HFF-Myc (cell line): ENCODE measurements around the gene KNSTRN.

Experiments
- DNase-seq: peaks from one replicate; pipeline ENCODE4 v3.0.0-alpha.2; 2011; ENCODE audit warnings: low read depth; ENCODE audit errors: extremely low read depth
- H3K4me3 ChIP-seq: replicated peaks from 2 replicates; pipeline ENCODE4 v1.5.1; 2011; ENCODE audit warnings: low read depth, mild to moderate bottlenecking, control low read depth, low read length
- CTCF ChIP-seq: IDR thresholded peaks from 2 replicates; pipeline ENCODE4 v1.5.1; 2012; ENCODE audit warnings: mild to moderate bottlenecking, low read depth, low read length, control low read depth; ENCODE audit errors: missing control alignments

Gene KNSTRN

GRCh38 chr15:40337597-40337996, 44.9 kb upstream of the KNSTRN start:
- DNase-seq: no peak
- TF ChIP-seq CTCF: no peak
- no peak overlapping the region for H3K4me3 ChIP-seq

GRCh38 chr15:40338041-40338657, 44.4 kb upstream of the KNSTRN start:
- H3K4me3 ChIP-seq: no peak overlapping the region

GRCh38 chr15:40338921-40339620, 43.5 kb upstream of the KNSTRN start:
- no peak for DNase-seq
- TF ChIP-seq CTCF: no peak
- H3K4me3 ChIP-seq: peak overlapping the region; percentile 39; the same call in 1 of the 2 replicates

More at GRCh38 chr15:40338041-40338657, 44.4 kb upstream of the KNSTRN start:
- DNase-seq: no peak
- peak; percentile 79 for TF ChIP-seq CTCF

GRCh38 chr15:40339621-40339945, 42.9 kb upstream of the KNSTRN start:
- no peak for TF ChIP-seq CTCF
- no peak for DNase-seq
- H3K4me3 ChIP-seq: peak overlapping the region; percentile 39

GRCh38 chr15:40340038-40340739, 42.3 kb upstream of the KNSTRN start:
- TF ChIP-seq CTCF: no peak
- no peak for DNase-seq
- H3K4me3 ChIP-seq: peak overlapping the region; percentile 39

- DNase-seq: no peak
- H3K4me3 ChIP-seq: peak within 1 kb of the TSS; percentile 39
- no peak for TF ChIP-seq CTCF
These were observed 41.7 kb upstream of the KNSTRN start, which contains the start of gene CCDC9B for GRCh38 chr15:40340740-40341400. TSS of gene CCDC9B (minus strand) at chr15:40340939. CDS start at chr15:40340819, 120 bp downstream.
